Stomach (tissue), 4 donors: ENCODE measurements around the gene ARHGEF10L.

ENCODE experiments used
- EP300 ChIP-seq: sonication (generic); formaldehyde crosslinking; IDR thresholded peaks from one replicate; pipeline ENCODE4 v1.6.1; 2017; ENCODE audit warnings: antibody characterized with exemption
- POLR2AphosphoS5 ChIP-seq, 3 donors: sonication (generic); formaldehyde crosslinking; IDR thresholded peaks; one replicate each; pipeline ENCODE4 v1.6.1; 2016; ENCODE audit warnings: antibody characterized with exemption in 3 of 3

DNA sequence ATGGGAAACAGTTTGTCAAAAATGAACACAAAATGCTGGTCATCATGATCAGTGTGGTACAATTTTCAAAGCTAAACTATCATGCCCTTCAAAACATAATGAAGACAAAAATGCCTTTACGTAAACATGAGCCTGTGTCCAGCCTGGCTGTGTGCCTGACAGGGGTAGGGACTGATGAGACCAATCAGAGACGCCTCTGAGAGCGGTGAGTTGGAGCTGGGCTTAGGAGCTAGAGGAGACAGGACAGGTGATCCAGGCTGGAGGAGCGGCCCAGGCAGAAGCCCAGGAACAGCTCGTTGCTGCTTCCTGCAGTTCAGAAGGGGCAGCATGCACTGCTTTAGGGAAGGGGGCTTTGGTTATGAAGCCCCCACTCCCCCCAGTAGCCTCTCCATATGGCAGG, 70.0 kb downstream of the ARHGEF10L start:
- TF ChIP-seq EP300 (no peak), POLR2AphosphoS5 (IDR thresholded peaks at IDR 0.05) (no peak)
